DOHH2 (cell line): Measurements from ENCODE around the gene TUSC2.

Experiments used
- H3F3A ChIP-seq: fragments of 200-600 bp; sonication (generic), shearing (Covaris generic); 2 replicates; pipeline ENCODE4 v1.6.0; 2016; ENCODE audit warnings: antibody characterized with exemption, mild to moderate bottlenecking; ENCODE audit not compliant: control insufficient read depth, insufficient read depth
- H3K27ac ChIP-seq: fragments of 200-600 bp; sonication (generic); 2 replicates; pipeline ENCODE4 v1.5.1; 2014; ENCODE audit warnings: low read depth, mild to moderate bottlenecking, low read length, moderate library complexity
- H3K27me3 ChIP-seq: fragments of 200-600 bp; sonication (generic); 2 replicates; pipeline ENCODE4 v1.6.1; 2014; ENCODE audit warnings: mild to moderate bottlenecking, low read length, mixed read lengths; ENCODE audit not compliant: control insufficient read depth
- H3K36me3 ChIP-seq: fragments of 200-600 bp; sonication (generic); 2 replicates; pipeline ENCODE4 v1.6.1; 2014; ENCODE audit warnings: mild to moderate bottlenecking, low read length, moderate library complexity, mixed read lengths; ENCODE audit not compliant: control insufficient read depth
- H3K4me1 ChIP-seq: fragments of 200-600 bp; sonication (generic); 2 replicates; pipeline ENCODE4 v1.6.1; 2014; ENCODE audit warnings: mild to moderate bottlenecking, low read length, mixed read lengths; ENCODE audit not compliant: control insufficient read depth
- H3K4me2 ChIP-seq: fragments of 200-600 bp; sonication (generic); 2 replicates; pipeline ENCODE4 v1.6.0; 2014; ENCODE audit warnings: mild to moderate bottlenecking, low read length, moderate library complexity
- H3K4me3 ChIP-seq: fragments of 200-600 bp; sonication (generic); 2 replicates; pipeline ENCODE4 v1.5.1; 2014; ENCODE audit warnings: mild to moderate bottlenecking, low read length, mixed read lengths
- H3K79me2 ChIP-seq: fragments of 200-600 bp; sonication (generic); 2 replicates; pipeline ENCODE4 v1.6.1; 2014; ENCODE audit warnings: mild to moderate bottlenecking, low read length, mixed read lengths; ENCODE audit not compliant: control insufficient read depth
- H3K9me2 ChIP-seq: fragments of 200-600 bp; sonication (generic); replicated peaks from 2 replicates; pipeline ENCODE4 v1.6.1; 2014; ENCODE audit warnings: mild to moderate bottlenecking, low read length, mixed read lengths; ENCODE audit not compliant: control insufficient read depth
- H3K9me3 ChIP-seq: fragments of 200-600 bp; sonication (generic); 2 replicates; pipeline ENCODE4 v1.6.1; 2014; ENCODE audit warnings: antibody characterized with exemption, low read length, mixed read lengths; ENCODE audit not compliant: control insufficient read depth, insufficient read depth
- H4K20me1 ChIP-seq: fragments of 200-600 bp; sonication (generic); 2 replicates; pipeline ENCODE4 v1.6.0; 2014; ENCODE audit warnings: low read depth, mild to moderate bottlenecking, antibody characterized with exemption, low read length, moderate library complexity; ENCODE audit not compliant: control insufficient read depth, insufficient read depth
- CTCF ChIP-seq: fragments of 200-600 bp; sonication (generic); IDR thresholded peaks from one replicate; pipeline ENCODE4 v1.5.1; 2014; ENCODE audit warnings: antibody characterized with exemption, mild to moderate bottlenecking, low read depth, low read length; ENCODE audit not compliant: poor library complexity, severe bottlenecking
- EZH2phosphoT487 ChIP-seq: fragments of 200-600 bp; sonication (generic); IDR thresholded peaks from 2 replicates; pipeline ENCODE4 v1.6.1; 2017; ENCODE audit warnings: borderline replicate concordance, mild to moderate bottlenecking, antibody characterized with exemption, low read length, moderate library complexity, mixed read lengths

TUSC2 gene

DNA sequence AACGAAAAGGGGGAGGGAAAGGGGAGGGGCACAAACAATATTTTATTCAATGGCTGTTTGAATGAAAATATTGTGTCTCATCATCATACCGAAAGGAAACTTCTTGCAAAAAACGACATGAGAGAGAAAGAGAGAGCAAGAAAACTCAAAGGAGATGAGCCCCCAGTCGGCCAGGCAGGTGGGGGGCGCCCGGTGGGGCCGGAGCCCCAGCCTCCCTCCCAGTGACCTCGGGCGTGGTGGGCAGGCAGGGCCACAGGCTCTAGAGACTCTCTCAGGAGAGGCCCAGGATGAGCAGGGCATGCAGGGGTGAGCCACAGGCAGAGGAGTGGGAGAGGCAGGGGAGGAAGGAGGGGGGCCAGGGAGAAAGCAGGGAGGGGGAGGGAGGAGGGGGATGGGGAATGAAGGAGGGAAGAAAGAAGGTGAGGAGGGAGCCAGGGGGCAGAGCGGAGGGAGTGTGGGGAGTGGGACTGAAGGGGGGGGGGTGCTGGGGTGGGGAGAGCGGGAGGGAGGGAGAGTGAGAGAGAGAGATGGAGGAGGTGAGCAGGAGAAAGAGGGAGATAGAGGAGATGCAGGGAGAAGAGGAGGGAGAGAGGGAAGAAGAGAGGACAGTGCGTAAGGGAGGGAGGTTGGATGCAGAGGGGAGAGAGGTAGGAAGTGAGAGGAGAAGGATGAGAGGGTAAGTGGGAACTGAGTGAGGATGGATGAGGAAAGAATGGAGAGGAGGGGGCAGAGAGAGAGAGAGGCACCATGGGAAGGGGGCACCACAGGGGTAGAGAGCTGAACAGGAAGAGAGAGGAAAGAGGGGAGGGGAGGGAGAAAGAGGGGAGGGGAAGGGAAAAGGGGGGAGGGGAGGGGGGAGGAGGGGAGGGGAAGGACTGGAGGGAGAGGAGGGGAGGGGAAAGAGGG is 45.4 kb upstream of the TUSC2 start:
- Histone ChIP-seq H3K79me2 (no peaks in the 10 kb centered on the region), H3K9me3 (no peaks in the 10 kb centered on the region), H3K27ac (no peak overlapping the region), H3K4me1 (no peaks in the 10 kb centered on the region), H3K36me3 (no peaks in the 10 kb centered on the region), H3K4me3 (no peak overlapping the region), H3K4me2 (no peak overlapping the region), H3K9me2 (no peaks in the 10 kb centered on the region), H4K20me1 (no peaks in the 10 kb centered on the region), H3K27me3 (peaks cover 7% of the 10 kb centered on the region), H3F3A (no peaks in the 10 kb centered on the region)
- TF ChIP-seq EZH2phosphoT487 (no peak), CTCF (no peak)

DNA sequence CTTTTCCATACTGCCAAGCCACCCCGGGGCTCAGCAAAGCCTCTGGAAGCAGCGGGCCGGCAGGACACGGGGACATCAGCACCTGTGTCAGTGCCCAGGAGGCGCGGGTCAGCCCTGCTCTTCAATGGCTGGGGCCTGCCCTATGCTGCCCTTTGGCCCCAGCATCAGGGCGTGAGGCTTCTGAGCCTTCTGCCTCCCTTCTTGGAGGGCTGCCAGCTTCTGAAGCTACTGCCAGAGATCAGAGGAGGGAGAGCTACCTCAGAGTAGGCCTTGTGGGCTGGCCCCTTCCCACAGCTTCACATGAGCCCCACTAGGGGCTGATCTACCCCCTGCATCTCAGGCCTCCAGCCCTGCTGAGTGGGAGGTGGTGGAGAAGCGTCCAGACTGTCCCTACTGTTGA is 44.3 kb upstream of the TUSC2 start:
- no peaks in the 10 kb centered on the region for H3K4me1 ChIP-seq
- H4K20me1 ChIP-seq, result no peaks in the 10 kb centered on the region
- H3K79me2 ChIP-seq, result no peaks in the 10 kb centered on the region
- peaks cover 7% of the 10 kb centered on the region for H3K27me3 ChIP-seq
- H3K36me3 ChIP-seq, result no peaks in the 10 kb centered on the region
- H3F3A ChIP-seq, result no peaks in the 10 kb centered on the region
- no peak overlapping the region for H3K27ac ChIP-seq
- no peak overlapping the region for H3K4me3 ChIP-seq
- no peaks in the 10 kb centered on the region for H3K9me2 ChIP-seq
- H3K9me3 ChIP-seq, result no peaks in the 10 kb centered on the region
- H3K4me2 ChIP-seq, result no peak overlapping the region
- no peak for TF ChIP-seq EZH2phosphoT487
- TF ChIP-seq CTCF, result no peak

GRCh38 chr3:50371133-50371685 is 43.2 kb upstream of the TUSC2 start:
- Histone ChIP-seq H3K9me2 (no peaks in the 10 kb centered on the region), H3K9me3 (no peaks in the 10 kb centered on the region)

More at GRCh38 chr3:50371133-50371685, 43.2 kb upstream of the TUSC2 start:
- H3K4me2 ChIP-seq, result no peak overlapping the region
- H3K27ac ChIP-seq, result no peak overlapping the region
- no peaks in the 10 kb centered on the region for H3K4me1 ChIP-seq
- H4K20me1 ChIP-seq, result no peaks in the 10 kb centered on the region
- no peaks in the 10 kb centered on the region for H3K36me3 ChIP-seq
- H3K79me2 ChIP-seq, result no peaks in the 10 kb centered on the region
- no peak for TF ChIP-seq CTCF
- no peak for TF ChIP-seq EZH2phosphoT487
- H3K27me3 ChIP-seq, result peaks cover 8% of the 10 kb centered on the region
- H3K4me3 ChIP-seq, result no peak overlapping the region
- H3F3A ChIP-seq, result no peaks in the 10 kb centered on the region
